BLaER1 treated with 17β-estradiol and CSF1 and Interleukin-3, amounts not matched to agents 10 nM and 100 nM (cell line): ENCODE data around the gene WDR73.
A peak's percentile ranks its signal among the peaks of the same experiment; 100 is the strongest.

Experiments used
- H3K27ac ChIP-seq, 11 experiments: shearing (Covaris generic); formaldehyde crosslinking; 2 replicates each; pipeline ENCODE4 v1.8.1; 2022
- H3K27me3 ChIP-seq, 11 experiments: shearing (Covaris generic); formaldehyde crosslinking; 2 replicates each; pipeline ENCODE4 v1.8.1; 2022
- H3K36me3 ChIP-seq, 11 experiments: shearing (Covaris generic); formaldehyde crosslinking; 2 replicates each; pipeline ENCODE4 v1.8.1; 2022
- H3K4me1 ChIP-seq, 10 experiments: shearing (Covaris generic); formaldehyde crosslinking; 2 replicates each; pipeline ENCODE4 v1.8.1; 2022
- H3K4me2 ChIP-seq, 11 experiments: shearing (Covaris generic); formaldehyde crosslinking; 2 replicates each; pipeline ENCODE4 v1.8.1; 2022
- H3K4me3 ChIP-seq, 10 experiments: shearing (Covaris generic); formaldehyde crosslinking; 2 replicates each; pipeline ENCODE4 v1.8.1; 2022
- H3K9ac ChIP-seq, 11 experiments: shearing (Covaris generic); formaldehyde crosslinking; 2 replicates each; pipeline ENCODE4 v1.8.1; 2022
- H3K9me3 ChIP-seq, 11 experiments: shearing (Covaris generic); formaldehyde crosslinking; replicated peaks in 1 of 11; 2 replicates each; pipeline ENCODE4 v1.8.1; 2022
- H4K20me1 ChIP-seq, 11 experiments: shearing (Covaris generic); formaldehyde crosslinking; 2 replicates each; pipeline ENCODE4 v1.8.1; 2022
- Cebpa-rat ChIP-seq, 11 experiments: shearing (Covaris generic); IDR thresholded peaks; 2 replicates each; pipeline ENCODE4 v1.8.1; 2022

The WDR73 gene

GRCh38 chr15:84634228-84634837 is 19.8 kb downstream of the WDR73 start:
- peak overlapping the region; percentile 64 to 85 (median 79) for H3K27ac ChIP-seq

GRCh38 chr15:84633311-84634227 is 20.5 kb downstream of the WDR73 start:
- H4K20me1 ChIP-seq = peaks cover 0 to 16% (median 5%) of the 10 kb centered on the region in 11 experiments; a peak in 9 of 22 replicates
- H3K27ac ChIP-seq = peak overlapping the region; percentile 64 to 85 (median 79)
- no peak for TF ChIP-seq Cebpa-rat (IDR thresholded peaks at IDR 0.05)
- peak overlapping the region; percentile 60 to 78 (median 70) for H3K4me3 ChIP-seq
- H3K4me2 ChIP-seq = peak overlapping the region; percentile 90 to 100 (median 96)
- peaks cover 50 to 67% (median 60%) of the 10 kb centered on the region in 10 experiments for H3K4me1 ChIP-seq
- no peaks in the 10 kb centered on the region for H3K9me3 ChIP-seq
- peak overlapping the region; percentile 76 to 88 (median 83) for H3K9ac ChIP-seq
- no peaks in the 10 kb centered on the region for H3K27me3 ChIP-seq
- peaks cover 0 to 25% (median 17%) of the 10 kb centered on the region in 11 experiments; a peak in 16 of 22 replicates for H3K36me3 ChIP-seq

More at GRCh38 chr15:84634228-84634837, 19.8 kb downstream of the WDR73 start:
- Histone ChIP-seq H3K9ac (peak overlapping the region; percentile 76 to 88 (median 83)), H3K36me3 (peaks cover 6 to 32% (median 22%) of the 10 kb centered on the region in 11 experiments), H4K20me1 (peaks cover 0 to 16% (median 5%) of the 10 kb centered on the region in 11 experiments; a peak in 9 of 22 replicates), H3K9me3 (no peaks in the 10 kb centered on the region), H3K4me2 (peak overlapping the region; percentile 90 to 100 (median 96)), H3K4me1 (peaks cover 50 to 67% (median 60%) of the 10 kb centered on the region in 10 experiments), H3K27me3 (no peaks in the 10 kb centered on the region), H3K4me3 (peak overlapping the region; percentile 60 to 78 (median 70))
- no peak for TF ChIP-seq Cebpa-rat (IDR thresholded peaks at IDR 0.05)

GRCh38 chr15:84631706-84632272 is 22.3 kb downstream of the WDR73 start:
- peak overlapping the region; percentile 76 to 89 (median 81) for H3K27ac ChIP-seq
- no peaks in the 10 kb centered on the region for H3K9me3 ChIP-seq
- peaks cover 0 to 16% (median 5%) of the 10 kb centered on the region in 11 experiments; a peak in 8 of 22 replicates for H4K20me1 ChIP-seq
- H3K4me2 ChIP-seq = peak overlapping the region; percentile 90 to 100 (median 96)
- peak overlapping the region; percentile 60 to 78 (median 70) for H3K4me3 ChIP-seq
- peaks cover 50 to 61% (median 54%) of the 10 kb centered on the region in 10 experiments for H3K4me1 ChIP-seq
- peaks cover 0 to 29% (median 8%) of the 10 kb centered on the region in 11 experiments; a peak in 12 of 22 replicates for H3K36me3 ChIP-seq
- no peak for TF ChIP-seq Cebpa-rat (IDR thresholded peaks at IDR 0.05)
- peak overlapping the region; percentile 64 to 88 (median 80) for H3K9ac ChIP-seq
- no peaks in the 10 kb centered on the region for H3K27me3 ChIP-seq

DNA sequence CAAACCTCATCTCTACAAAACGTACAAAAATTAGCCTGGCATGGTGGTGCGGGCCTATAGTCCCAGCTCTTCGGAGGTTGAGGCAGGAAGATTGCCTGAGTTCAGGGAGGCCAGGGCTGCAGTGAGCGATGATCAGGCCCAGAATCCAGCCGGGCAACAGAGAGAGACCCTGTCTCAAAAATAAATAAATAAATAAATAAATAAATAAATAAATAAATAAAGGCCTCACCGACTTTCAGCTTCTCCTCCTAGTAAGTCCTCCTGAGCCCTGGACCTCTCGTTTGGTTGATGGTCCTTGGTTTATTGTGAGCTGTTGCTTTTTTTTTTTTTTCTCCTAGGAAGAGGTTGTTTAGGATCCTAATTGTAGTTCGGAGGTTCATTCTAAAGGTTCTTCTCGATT is 25.1 kb downstream of the WDR73 start:
- no peak overlapping the region for H3K4me3 ChIP-seq
- no peak overlapping the region for H3K9ac ChIP-seq
- H4K20me1 ChIP-seq = peaks cover 0 to 10% (median 0%) of the 10 kb centered on the region in 11 experiments; a peak in 7 of 22 replicates
- no peak overlapping the region for H3K4me2 ChIP-seq
- H3K4me1 ChIP-seq = peaks cover 27 to 37% (median 31%) of the 10 kb centered on the region in 10 experiments
- TF ChIP-seq Cebpa-rat (IDR thresholded peaks at IDR 0.05) = no peak
- H3K9me3 ChIP-seq = no peaks in the 10 kb centered on the region
- no peak overlapping the region for H3K27ac ChIP-seq
- H3K36me3 ChIP-seq = peaks cover 0 to 43% (median 19%) of the 10 kb centered on the region in 11 experiments; a peak in 17 of 22 replicates
- H3K27me3 ChIP-seq = no peaks in the 10 kb centered on the region

DNA sequence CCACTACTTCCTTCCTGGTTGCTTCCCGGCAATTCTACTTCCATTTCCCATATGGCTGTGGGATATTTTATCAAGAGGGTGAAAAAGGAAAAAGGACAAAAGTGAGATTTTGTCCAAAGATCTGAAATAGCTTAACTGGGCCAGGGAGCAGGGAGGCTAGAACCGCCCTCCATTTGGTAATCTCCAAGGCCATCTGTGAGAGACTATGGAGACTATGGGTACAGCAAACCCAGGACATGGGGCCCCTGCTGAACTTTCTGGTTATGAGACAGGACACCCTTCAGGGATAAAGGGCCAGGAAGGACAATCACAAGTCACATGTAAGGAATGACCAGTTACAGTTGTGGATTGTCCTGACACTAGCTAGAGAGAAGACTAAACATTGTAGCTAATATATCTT is 29.0 kb downstream of the WDR73 start:
- Histone ChIP-seq H3K36me3 (peaks cover 33 to 82% (median 57%) of the 10 kb centered on the region in 11 experiments), H3K9ac (no peak overlapping the region)

GRCh38 chr15:84624359-84624758 is 29.7 kb downstream of the WDR73 start:
- Histone ChIP-seq H3K36me3 (peaks cover 40 to 90% (median 65%) of the 10 kb centered on the region in 11 experiments), H3K4me1 (peaks cover 0 to 2% (median 0%) of the 10 kb centered on the region in 10 experiments; a peak in 1 of 20 replicates), H3K9me3 (peaks cover 37 to 46% (median 42%) of the 10 kb centered on the region in 11 experiments), H3K9ac (no peak overlapping the region), H3K4me3 (no peak overlapping the region), H4K20me1 (peaks cover 0 to 7% (median 0%) of the 10 kb centered on the region in 11 experiments; a peak in 4 of 22 replicates), H3K27ac (no peak overlapping the region; a peak in 1 of 22 replicates), H3K4me2 (no peak overlapping the region), H3K27me3 (peaks cover 0 to 10% (median 0%) of the 10 kb centered on the region in 11 experiments; a peak in 3 of 22 replicates)
- no peak for TF ChIP-seq Cebpa-rat (IDR thresholded peaks at IDR 0.05)

More for the DNA sequence above, 29.0 kb downstream of the WDR73 start:
- Histone ChIP-seq H3K27me3 (peaks cover 0 to 10% (median 0%) of the 10 kb centered on the region in 11 experiments; a peak in 3 of 22 replicates), H3K4me1 (peaks cover 1 to 9% (median 6%) of the 10 kb centered on the region in 10 experiments), H3K4me3 (no peak overlapping the region), H3K27ac (no peak overlapping the region), H3K4me2 (no peak overlapping the region), H3K9me3 (peaks cover 29 to 38% (median 35%) of the 10 kb centered on the region in 11 experiments), H4K20me1 (peaks cover 0 to 7% (median 0%) of the 10 kb centered on the region in 11 experiments; a peak in 4 of 22 replicates)
- TF ChIP-seq Cebpa-rat (IDR thresholded peaks at IDR 0.05) = no peak

GRCh38 chr15:84621358-84621979 is 32.6 kb downstream of the WDR73 start:
- H3K27me3 ChIP-seq = peaks cover 0 to 10% (median 0%) of the 10 kb centered on the region in 11 experiments; a peak in 3 of 22 replicates
- no peak for TF ChIP-seq Cebpa-rat (IDR thresholded peaks at IDR 0.05)
- peaks cover 0 to 20% (median 6%) of the 10 kb centered on the region in 10 experiments; a peak in 16 of 20 replicates for H3K4me1 ChIP-seq
- peaks cover 0 to 7% (median 0%) of the 10 kb centered on the region in 11 experiments; a peak in 4 of 22 replicates for H4K20me1 ChIP-seq
- H3K9ac ChIP-seq = no peak overlapping the region
- no peak overlapping the region for H3K4me2 ChIP-seq
- no peak overlapping the region for H3K27ac ChIP-seq
- H3K4me3 ChIP-seq = peak overlapping the region; percentile 13 to 58 (median 42); a peak in 17 of 20 replicates
- H3K36me3 ChIP-seq = peaks cover 40 to 98% (median 93%) of the 10 kb centered on the region in 11 experiments
- peaks cover 50 to 74% (median 71%) of the 10 kb centered on the region in 11 experiments for H3K9me3 ChIP-seq

GRCh38 chr15:84620626-84621025 is 33.5 kb downstream of the WDR73 start:
- Histone ChIP-seq H3K27ac (no peak overlapping the region), H3K9me3 (peaks cover 50 to 83% (median 74%) of the 10 kb centered on the region in 11 experiments), H4K20me1 (peaks cover 0 to 12% (median 0%) of the 10 kb centered on the region in 11 experiments; a peak in 5 of 22 replicates), H3K4me3 (peak overlapping the region; percentile 13 to 58 (median 42); a peak in 17 of 20 replicates), H3K4me2 (no peak overlapping the region), H3K36me3 (peaks cover 40 to 100% (median 96%) of the 10 kb centered on the region in 11 experiments), H3K27me3 (peaks cover 0 to 10% (median 0%) of the 10 kb centered on the region in 11 experiments; a peak in 3 of 22 replicates), H3K9ac (no peak overlapping the region), H3K4me1 (peaks cover 0 to 28% (median 15%) of the 10 kb centered on the region in 10 experiments; a peak in 17 of 20 replicates)
- TF ChIP-seq Cebpa-rat (IDR thresholded peaks at IDR 0.05) = no peak
